T-helper 1 cell treated with Interleukin-12 subunit alpha and Interleukin-12 subunit beta and Interleukin-4 antibody, amounts not matched to agents 30 ng/mL and 1 ng/mL, for 36 hours (primary cell): ENCODE data around the gene NAA38. TPM values are rescaled to one million over a fixed set of nuclear protein-coding genes. Genes with fewer than 3 reads are reported as not detected.
"Not testable (repeated sequence)": the region's sequence is repeated elsewhere in the genome, so short reads cannot be mapped to it uniquely, and the experiment has no call there.

Experiments
- intact Hi-C: fragments of 100-400 bp; cut with micrococcal nuclease; formaldehyde crosslinking; loops from one replicate; pipeline ENCODE4 v1.15.1; 2024
- total RNA-seq: library from RNA; stranded (reverse); gene quantifications from 2 replicates; pipeline ENCODE4 v1.2.3, GENCODE V29; 2022

Gene NAA38
- total RNA-seq, 1 donor from 2014 or later, result 51.5 TPM

DNA sequence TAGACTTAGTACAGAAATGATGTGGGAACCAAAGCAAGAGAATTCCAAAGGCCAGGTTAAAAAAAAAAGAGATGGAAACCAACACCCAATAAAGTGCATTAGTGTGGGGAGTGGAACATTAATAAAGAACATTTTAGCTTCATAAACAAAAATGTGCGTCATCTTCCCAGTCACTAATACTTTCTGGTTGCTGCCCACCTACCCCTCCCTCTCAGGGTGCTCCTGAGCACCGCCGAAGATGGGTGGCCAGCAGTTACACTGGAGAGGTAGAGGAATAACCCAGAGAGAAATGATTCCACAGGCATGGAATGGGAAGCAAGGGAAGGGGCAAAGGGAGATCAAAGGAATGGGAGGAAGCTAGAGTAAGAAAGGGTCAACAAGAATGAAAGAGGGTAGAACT is 25.3 kb upstream of the NAA38 start:
- intact Hi-C loops, result no loop called here

DNA sequence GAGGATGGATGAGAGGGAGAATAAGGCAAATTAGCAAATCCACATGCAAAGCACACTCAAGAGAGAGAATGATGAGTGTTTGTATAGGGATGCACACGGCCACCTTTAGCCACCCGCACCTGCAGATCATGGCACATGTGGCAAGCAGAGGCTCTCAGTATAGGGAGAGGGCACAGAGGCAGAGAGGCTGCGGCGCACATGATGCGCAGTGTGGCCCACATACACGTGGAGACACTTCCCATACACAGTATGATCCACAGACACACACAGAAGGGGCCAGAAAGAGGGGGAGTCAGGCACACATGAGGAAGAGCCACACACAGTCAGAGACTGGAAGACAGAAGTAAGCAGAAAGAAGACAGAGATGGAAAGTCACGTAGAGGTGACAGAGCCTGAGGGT is 24.7 kb upstream of the NAA38 start:
- intact Hi-C loops, result no loop called here

DNA sequence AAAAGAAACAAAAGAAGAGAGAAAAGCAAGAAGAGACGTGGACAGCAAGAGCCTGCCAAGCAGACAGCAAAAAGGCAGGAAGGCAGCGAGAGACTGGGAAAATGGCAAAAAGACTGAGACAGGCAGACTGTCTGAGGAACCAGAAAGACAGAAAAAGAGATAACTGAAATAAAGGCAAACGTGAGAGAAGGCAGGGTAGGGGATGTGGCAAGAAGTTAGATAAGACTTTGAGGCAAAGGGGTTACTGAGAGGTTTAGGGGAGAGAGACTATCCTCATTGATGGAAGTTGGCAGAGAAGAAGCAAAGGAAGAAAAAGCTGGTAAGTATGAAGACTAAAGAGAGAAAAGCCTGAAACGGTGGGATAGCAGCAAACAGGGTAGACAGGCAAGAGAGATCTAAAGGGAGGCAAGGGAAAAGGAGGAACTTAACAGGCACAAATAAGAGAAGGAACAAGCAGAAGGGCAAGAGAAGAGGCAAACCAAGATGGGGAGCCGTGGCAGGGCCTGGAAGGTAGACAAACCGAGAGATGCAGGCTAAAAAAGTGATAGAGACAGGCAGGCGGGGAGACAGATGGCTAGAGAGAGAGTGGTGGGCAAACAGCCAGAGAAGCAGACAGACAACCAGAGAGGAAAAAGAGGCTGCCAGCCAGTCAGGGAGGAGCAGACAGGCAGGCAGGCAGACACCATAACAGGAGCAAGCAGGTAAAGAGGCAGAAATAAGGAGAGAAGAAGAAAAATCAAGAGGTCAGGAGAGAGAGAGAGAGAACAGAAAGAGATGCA is 24.1 kb upstream of the NAA38 start:
- intact Hi-C loops, result no loop called here

DNA sequence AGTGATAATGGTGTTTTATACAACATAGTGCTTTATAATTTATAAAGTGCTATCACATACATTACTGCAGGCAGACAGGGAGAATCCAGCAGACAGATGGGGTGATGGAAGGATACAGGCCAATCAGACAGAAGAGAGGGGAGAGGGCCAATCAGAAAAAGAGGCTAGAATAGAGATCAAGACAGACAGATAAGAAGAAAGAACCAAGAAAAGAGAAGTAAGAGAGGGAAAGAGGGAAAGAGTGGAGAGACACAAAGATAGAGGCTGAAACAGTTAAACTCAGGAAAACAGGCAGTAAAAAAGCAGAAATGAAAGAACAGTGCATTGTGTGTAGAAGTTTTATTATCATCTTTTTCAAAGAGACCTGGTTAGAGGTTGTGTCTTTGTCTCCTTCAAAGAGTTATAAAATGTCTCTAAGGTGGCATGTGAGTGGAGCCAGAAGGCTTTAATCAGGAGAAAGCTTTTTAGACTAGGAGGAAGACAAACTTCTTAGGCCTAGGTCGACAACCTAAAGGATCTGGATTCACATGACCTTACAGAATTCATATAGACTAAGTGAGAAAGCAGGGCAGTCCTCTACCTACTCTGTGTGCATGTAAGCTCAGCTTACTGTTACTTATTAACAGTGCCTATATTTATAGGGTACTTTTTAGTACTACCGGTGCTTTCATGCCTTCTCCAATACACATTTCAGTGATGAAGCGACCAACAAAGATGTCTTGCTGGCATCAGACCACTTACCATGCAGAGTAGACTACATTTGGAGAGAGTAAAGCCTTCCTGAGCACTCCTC is 22.9 kb upstream of the NAA38 start:
- intact Hi-C loops, result no loop called here

DNA sequence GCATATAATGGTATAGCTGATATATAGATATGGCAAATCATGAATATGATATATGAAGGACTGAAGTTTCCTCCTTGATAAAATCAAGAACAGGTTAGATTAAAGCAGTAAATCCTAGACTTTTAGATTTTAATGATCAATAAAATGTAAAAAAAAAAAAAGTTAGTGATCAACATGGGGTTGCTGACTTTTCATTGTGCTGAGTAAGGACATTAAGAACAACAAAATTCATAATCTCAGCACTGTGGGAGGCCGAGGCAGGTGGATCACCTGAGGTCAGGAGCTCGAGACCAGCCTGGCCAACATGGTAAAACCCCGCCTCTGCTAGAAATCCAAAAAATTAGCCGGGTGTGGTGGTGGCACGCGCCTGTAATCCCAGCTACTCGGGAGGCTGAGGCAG is 20.9 kb upstream of the NAA38 start:
- intact Hi-C loops, result no loop called here

DNA sequence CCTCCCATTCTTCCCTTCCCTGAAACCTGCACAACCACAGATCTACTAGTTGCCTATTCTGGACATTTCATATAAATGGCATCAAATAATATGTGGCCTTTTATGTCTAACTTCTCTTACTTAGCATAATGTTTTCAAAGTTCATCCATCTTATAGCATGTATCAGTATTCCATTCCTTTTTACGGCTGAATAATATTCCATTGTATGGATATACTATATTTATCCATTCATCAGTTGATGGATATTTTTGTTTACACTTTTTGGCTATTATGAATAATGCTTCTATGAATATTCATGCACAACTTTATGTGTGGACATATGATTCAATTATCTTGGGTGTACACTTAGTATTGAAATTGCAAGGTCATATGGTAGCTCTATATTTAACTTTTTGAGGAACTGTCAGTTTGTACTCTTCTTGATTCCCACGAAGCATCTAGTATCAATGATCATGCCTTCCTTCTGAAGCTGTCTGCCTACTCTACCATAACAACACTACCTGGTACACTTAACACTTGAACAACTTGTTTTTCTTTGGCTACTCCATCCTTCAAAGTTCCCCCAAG is 18.5 kb upstream of the NAA38 start:
- intact Hi-C loops, result no loop called here

DNA sequence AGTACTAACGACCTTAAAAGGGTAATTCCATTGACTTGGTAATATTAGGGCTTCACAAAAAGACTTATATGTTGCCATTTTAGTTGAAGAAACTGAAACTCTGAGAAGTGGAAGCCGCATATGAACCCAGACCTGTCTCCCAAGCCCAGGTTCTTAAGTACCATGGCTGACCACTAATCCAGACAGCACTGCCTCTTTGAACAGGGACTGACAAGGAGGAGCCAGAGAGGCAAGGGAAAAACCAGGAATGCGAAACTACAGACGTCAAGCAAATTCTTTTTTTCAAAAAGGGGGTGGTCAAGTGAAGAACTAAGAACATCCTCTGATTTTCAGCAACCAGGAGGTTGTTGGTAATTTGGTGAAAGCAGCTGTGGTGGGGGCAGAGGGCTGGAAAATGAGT is 15.7 kb upstream of the NAA38 start:
- intact Hi-C loops, result no loop called here

DNA sequence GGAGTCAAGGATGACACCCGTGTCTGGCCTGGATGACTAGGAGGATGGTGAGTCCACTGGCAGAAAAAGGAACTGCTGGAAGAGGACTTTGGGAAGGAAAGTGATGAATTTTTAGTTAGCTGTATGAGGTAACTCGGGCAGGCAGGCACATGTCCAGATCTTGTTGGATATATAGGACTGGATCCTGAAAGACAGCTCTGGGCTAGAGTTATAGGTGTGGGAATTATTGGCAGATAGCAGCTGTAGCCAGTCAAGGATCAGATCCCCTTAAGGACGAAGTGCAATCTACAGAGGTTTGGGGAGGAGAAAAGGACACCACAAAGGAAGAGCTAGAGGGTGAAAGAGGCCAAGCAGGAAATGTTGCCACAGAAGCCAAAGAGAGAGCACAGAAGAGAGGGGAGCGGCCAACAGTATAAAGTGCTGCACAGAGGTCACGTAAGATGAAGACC is 10.5 kb upstream of the NAA38 start:
- intact Hi-C loops, result no loop called here

DNA sequence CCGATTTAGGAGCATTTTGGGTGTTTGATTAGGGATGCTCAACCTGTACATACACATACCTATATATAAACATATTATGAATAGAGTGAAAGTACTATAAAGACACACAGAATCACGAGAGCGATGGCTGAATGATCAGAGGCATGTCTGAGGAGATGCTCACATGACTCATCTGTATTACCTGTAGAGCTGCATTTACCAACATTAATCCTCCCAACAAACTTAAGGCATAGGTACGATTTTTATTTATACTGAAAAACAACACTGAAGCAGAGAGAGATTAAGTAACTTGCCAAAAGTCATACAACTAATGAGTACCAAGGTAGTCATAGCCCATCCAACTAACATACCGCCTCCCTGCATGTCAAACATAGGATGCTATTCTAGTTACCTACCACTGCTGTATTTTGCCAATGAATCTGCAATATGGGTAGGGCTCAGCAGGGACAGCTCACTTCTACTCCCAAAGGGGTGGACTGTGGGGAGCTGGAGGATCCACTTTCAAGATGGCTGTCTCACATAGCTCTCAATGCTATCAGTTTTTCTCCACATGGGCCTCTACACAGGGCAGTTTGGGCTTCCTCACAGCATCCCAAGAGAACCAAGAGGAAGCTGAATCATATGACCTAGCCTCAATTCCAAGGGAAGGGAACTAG is 7.8 kb upstream of the NAA38 start:
- intact Hi-C loops, result no loop called here

DNA sequence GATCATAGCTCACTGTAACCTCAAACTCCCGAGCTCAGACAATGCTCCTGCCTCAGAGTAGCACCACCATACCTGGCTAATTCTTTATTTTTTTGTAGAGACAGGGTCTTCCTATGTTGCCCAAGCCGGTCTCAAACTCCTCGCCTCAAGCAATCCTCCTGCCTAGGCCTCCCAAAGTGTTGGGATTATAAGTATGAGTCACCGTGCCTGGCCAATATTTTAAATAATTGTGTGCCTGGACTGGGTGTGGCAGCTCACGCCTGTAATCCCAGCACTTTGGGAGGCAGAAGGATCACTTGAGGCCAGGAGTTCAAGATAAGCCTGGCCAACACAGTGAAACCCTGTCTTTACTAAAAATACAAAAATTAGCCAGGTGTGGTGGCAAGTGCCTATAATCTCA is 7.0 kb upstream of the NAA38 start:
- intact Hi-C loops, result not testable (repeated sequence)

DNA sequence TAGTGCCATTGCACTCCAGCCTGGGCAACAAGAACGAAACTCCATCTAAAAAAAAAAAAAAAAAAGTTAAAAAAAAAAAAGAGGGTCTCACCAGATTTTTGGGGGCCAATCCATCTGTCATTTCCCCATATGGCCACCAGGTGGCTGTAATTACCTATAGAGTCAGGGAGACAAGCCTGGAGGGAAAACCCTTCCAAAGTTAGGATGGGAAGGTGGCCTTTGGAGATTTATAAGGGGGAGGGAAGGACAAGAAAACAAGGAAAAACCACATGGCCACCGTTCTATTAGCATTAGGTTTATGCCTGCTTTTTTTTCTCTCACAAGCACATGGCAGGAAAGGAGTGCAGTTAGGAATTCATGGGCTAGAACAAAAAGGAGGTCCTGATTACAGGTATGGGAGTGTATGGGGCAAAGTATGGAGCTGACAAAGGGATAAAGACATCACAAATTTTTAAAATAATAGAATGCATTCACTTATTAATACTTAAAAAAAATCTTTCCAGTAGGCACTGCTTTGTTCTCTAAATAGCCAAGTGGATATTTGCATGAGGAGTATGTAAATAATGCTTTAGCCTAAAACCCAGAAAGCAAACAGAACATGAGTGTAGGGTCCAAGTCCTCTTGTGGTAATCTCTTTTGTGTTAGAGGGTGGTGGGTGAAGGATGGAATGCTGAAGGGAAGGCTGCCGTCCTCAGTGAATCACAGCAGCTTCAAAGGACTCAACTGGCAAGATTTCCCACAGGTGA is 5.5 kb upstream of the NAA38 start:
- intact Hi-C loops, result loop anchor here (1.0 kb wide), 4 partner anchors 34 to 178 kb away; no protein-coding TSS in a partner anchor

DNA sequence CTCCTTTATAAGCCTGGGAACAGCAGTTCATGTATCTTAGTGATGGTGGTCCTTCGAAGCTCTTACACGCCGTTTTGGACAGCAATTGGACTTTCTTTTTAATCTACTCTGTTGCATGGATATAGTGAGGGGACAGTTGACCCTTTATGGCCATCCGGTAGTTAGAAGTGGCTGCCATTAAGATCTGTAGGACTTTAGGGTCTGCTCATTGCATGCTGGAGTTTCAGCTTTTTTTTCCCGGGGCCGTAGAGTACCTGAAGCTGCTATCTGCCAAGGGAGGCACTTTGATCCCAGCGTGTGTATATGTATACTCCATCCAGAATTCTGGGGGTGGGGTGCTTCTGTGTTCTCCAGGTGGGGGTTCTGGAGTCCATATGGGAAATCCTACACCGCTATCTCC is 1.7 kb upstream of the NAA38 start:
- intact Hi-C loops, result loop anchor here (5.0 to 10.0 kb wide), 4 partner anchors 298 to 576 kb away; partner anchors contain the start of genes NDEL1 and SLC25A35

DNA sequence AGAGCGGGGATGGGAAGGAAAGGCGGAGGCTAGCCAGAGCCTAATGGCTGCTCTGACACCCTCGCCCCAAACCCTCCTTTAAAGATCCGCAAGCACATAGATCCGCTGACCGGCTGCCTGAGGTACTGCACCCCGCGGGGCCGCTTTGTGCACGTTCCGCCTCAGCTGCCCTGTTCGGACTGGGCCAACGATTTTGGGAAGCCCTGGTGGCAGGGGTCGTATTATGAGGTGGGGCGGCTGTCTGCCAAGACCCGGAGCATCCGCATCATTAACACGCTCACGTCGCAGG is 1.1 kb upstream of the NAA38 start:
- intact Hi-C loops, result loop anchor here (5.0 to 10.0 kb wide), 4 partner anchors 299 to 576 kb away; partner anchors contain the start of genes NDEL1 and SLC25A35

DNA sequence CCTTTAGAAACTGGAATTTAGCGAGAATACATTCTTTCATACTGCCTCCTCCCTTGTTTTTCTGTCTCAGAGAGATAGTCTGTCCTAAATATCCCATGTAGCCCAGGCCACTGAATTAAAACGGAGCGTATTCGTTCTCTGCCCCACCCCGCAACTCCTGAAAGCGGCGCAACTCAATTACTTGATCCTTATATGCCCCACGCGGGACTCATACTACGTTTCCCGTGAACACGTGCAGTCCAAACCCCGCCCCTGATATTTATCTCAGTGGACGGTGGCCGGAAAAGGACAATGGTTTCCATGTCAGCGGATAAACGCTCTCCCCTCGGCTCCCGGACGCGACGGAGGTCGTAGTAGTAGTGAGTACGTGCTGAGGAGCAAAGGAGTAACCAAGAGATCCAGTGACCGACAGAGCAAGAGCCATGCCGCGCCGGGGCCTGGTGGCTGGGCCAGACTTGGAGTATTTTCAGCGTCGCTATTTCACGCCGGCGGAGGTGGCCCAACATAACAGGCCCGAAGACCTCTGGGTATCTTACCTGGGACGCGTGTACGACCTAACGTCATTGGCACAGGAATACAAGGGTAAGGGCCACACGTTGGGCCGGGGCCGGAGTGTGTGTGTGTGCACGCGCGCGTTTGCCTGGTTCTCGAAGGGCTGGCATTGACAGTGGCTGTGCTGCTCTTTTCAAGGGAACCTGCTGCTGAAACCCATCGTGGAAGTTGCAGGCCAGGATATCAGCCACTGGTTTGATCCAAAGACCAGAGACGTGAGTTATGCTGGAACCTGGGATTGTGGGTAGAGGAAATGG is 558 bp upstream of the NAA38 start, which contains the start of gene CYB5D1:
CYB5D1 (plus strand) TSS at position 291 of the 809 bp plus-strand sequence; CDS start at position 423, 132 bp downstream.
- intact Hi-C loops, result loop anchor here (1.0 to 10.0 kb wide), 18 partner anchors 14 to 619 kb away; partner anchors contain the start of genes CNTROB, EIF5A, KDM6B and NDEL1

DNA sequence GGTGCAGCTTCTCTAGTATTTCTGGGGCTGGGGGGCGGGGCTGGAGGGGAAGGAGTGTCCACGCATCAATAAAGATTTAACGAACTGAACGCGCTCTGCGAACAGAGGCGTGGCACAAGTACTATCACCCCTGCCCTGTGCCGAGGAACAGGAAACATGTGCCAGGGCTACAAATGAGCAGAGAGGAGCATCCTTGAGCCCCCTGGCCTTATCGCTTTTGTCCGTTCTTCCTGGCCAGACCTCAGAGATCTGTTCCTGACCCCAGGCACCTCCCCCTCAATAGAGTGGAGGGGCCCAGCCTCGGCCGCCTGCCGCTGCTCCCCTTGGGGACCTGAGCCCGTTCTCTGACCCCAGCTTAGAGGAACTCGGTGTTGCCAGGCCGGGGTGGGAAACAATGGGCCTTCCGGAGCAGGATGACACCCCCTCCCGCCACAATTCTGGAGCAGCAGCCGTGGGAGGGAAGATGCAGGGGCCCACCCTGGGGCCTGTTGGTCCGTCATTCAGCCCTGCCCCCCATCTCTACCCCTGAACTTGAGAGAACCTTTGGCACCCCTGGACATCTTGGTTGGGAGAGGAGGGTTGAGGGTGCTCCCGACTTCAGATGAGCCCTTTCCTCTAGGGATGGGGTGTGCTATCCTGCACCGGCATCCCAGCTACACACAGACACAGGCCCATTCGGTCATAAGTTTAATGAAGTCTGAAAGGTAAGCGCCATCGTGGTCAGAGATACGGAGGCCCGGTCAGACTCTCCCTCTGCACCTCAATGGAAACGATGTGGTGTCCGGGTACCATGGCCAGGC is 1.1 kb downstream of the NAA38 start:
- intact Hi-C loops, result loop anchor here (2.0 to 10.0 kb wide), 5 partner anchors 201 to 579 kb away; partner anchors contain the start of genes NDEL1 and SLC25A35

DNA sequence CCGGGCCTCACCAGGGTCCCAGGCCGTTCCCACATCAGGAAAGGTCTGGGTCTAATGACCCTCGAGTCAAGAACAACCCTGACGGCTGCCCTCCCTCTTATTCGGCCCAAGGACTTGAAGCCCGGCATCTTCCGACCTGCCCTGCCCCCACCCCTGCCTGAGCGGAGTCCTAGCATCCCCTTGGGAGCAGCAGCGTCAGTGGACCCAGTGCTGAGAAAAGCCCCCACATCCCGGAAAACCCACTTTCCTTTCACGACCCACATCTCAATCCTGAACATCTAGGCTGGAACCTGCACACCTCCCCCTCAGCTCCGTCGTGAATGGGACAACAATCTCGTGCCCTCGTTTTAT is 1.7 kb downstream of the NAA38 start:
- intact Hi-C loops, result loop anchor here (2.0 to 10.0 kb wide), 5 partner anchors 201 to 579 kb away; partner anchors contain the start of genes NDEL1 and SLC25A35

DNA sequence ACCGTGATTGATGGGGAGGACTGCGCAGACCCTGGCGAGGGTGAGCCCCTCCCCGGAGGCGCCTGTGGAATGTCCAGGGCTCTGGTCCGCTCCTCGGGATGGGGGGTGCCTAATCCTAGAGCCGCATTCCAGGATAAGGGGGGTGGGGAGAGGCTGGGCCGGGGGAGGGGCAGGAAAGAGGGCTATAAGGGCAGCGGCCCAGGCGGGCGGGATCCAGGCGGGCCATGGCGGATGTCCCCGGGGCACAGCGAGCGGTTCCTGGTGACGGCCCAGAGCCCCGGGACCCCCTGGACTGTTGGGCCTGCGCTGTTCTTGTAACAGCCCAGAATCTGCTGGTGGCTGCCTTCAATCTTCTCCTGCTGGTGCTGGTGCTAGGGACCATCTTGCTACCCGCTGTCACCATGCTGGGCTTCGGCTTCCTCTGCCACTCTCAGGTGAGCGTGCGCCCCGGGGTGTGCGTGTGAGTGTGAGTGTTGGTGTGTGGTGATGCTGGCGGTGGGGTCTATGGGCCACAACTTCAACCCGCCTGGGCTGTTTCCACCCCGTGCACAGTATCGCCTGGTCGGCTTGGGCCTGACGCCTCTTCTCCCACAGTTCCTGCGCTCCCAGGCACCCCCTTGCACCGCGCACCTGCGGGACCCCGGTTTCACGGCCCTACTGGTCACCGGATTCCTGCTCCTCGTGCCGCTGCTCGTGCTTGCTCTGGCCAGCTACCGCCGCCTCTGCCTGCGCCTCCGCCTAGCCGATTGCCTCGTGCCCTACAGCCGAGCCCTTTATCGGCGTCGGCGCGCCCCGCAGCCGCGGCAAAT is 2.3 kb downstream of the NAA38 start, which contains the start of gene TMEM88:
TMEM88 (plus strand) TSS at position 216 of the 809 bp plus-strand sequence; CDS start at position 225, 9 bp downstream.
- intact Hi-C loops, result loop anchor here (5.0 to 10.0 kb wide), 4 partner anchors 302 to 580 kb away; partner anchors contain the start of genes NDEL1 and SLC25A35
